Ascending aorta (tissue), 2 donors: ENCODE results near the gene ABCC5. TPM values are rescaled to one million over a fixed set of nuclear protein-coding genes. Genes with fewer than 3 reads are reported as not detected.
"Not testable (repeated sequence)": the region's sequence is repeated elsewhere in the genome, so short reads cannot be mapped to it uniquely, and the experiment has no call there.

ENCODE experiments used
- DNase-seq, 2 donors: peaks; one replicate each; pipeline ENCODE4 v3.0.0-alpha.2; 2019; ENCODE audit warnings: low spot score in 2 of 2
- H3K27ac ChIP-seq, 2 donors: fragments of 200-600 bp; sonication (generic); one replicate each; pipeline ENCODE4 v1.5.1; 2016 to 2017; ENCODE audit warnings: mild to moderate bottlenecking in 1 of 2
- H3K27me3 ChIP-seq: fragments of 200-600 bp; sonication (generic); one replicate; pipeline ENCODE4 v1.5.1; 2017
- H3K36me3 ChIP-seq, 2 donors: fragments of 200-600 bp; sonication (generic); one replicate each; pipeline ENCODE4 v1.5.1; 2016
- H3K4me1 ChIP-seq, 2 donors: fragments of 200-600 bp; sonication (generic); one replicate each; pipeline ENCODE4 v1.5.1; 2016 to 2017; ENCODE audit warnings: mild to moderate bottlenecking in 1 of 2
- H3K4me3 ChIP-seq, 2 donors: fragments of 200-600 bp; sonication (generic); one replicate each; pipeline ENCODE4 v1.5.1; 2016 to 2017; ENCODE audit warnings: mild to moderate bottlenecking in 1 of 2
- H3K9me3 ChIP-seq, 2 donors: fragments of 200-600 bp; sonication (generic); one replicate each; pipeline ENCODE4 v1.5.1; 2016
- intact Hi-C: fragments of 100-400 bp; cut with DNase I; formaldehyde crosslinking; loops from one replicate; pipeline ENCODE4 v1.15.1; 2023
- total RNA-seq: library from RNA; depleted of rRNA; stranded (reverse); fragments of >200 nt; gene quantifications from one replicate; pipeline ENCODE4 v1.1.0, GENCODE V29; 2016
- TF ChIP-seq, protein P1 (sequence below), 3 experiments: fragments of 200-600 bp in 2 of 3; fragments of 450-650 bp in 1 of 3; sonication (generic) in 2 of 3; IDR thresholded peaks; one replicate each; pipeline ENCODE4 v1.5.1; 2016 to 2019; ENCODE audit warnings: antibody characterized with exemption in 3 of 3, mild to moderate bottlenecking in 1 of 3, moderate library complexity in 1 of 3

The ABCC5 gene
- total RNA-seq, 1 donor from 2014 or later = 16.2 TPM

GRCh38 chr3:184039414-184039813 is 21.7 kb upstream of the ABCC5 start:
- DNase-seq = no peak
- H3K27me3 ChIP-seq = no peaks in the 10 kb centered on the region
- no peak overlapping the region for H3K4me3 ChIP-seq
- TF ChIP-seq, protein P1, sequence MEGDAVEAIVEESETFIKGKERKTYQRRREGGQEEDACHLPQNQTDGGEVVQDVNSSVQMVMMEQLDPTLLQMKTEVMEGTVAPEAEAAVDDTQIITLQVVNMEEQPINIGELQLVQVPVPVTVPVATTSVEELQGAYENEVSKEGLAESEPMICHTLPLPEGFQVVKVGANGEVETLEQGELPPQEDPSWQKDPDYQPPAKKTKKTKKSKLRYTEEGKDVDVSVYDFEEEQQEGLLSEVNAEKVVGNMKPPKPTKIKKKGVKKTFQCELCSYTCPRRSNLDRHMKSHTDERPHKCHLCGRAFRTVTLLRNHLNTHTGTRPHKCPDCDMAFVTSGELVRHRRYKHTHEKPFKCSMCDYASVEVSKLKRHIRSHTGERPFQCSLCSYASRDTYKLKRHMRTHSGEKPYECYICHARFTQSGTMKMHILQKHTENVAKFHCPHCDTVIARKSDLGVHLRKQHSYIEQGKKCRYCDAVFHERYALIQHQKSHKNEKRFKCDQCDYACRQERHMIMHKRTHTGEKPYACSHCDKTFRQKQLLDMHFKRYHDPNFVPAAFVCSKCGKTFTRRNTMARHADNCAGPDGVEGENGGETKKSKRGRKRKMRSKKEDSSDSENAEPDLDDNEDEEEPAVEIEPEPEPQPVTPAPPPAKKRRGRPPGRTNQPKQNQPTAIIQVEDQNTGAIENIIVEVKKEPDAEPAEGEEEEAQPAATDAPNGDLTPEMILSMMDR (IDR thresholded peaks at IDR 0.05) = no peak
- no peaks in the 10 kb centered on the region for H3K4me1 ChIP-seq
- H3K9me3 ChIP-seq = no peaks in the 10 kb centered on the region
- H3K36me3 ChIP-seq = no peaks in the 10 kb centered on the region
- intact Hi-C loops = no loop called here
- no peak overlapping the region for H3K27ac ChIP-seq

- H3K27me3 ChIP-seq, H3K27ac ChIP-seq, DNase-seq, H3K4me1 ChIP-seq, H3K4me3 ChIP-seq, H3K36me3 ChIP-seq, intact Hi-C loops, H3K9me3 ChIP-seq: not testable (repeated sequence)
Measured at GRCh38 chr3:184038307-184038706, 20.6 kb upstream of the ABCC5 start.

GRCh38 chr3:184037816-184038215 is 20.1 kb upstream of the ABCC5 start:
- Histone ChIP-seq H3K27ac (no peak overlapping the region), H3K36me3 (no peaks in the 10 kb centered on the region), H3K4me1 (no peaks in the 10 kb centered on the region), H3K4me3 (no peak overlapping the region), H3K9me3 (no peaks in the 10 kb centered on the region), H3K27me3 (no peaks in the 10 kb centered on the region)
- intact Hi-C loops = no loop called here
- DNase-seq = no peak
- TF ChIP-seq, protein P1 (IDR thresholded peaks at IDR 0.05) = no peak

DNA sequence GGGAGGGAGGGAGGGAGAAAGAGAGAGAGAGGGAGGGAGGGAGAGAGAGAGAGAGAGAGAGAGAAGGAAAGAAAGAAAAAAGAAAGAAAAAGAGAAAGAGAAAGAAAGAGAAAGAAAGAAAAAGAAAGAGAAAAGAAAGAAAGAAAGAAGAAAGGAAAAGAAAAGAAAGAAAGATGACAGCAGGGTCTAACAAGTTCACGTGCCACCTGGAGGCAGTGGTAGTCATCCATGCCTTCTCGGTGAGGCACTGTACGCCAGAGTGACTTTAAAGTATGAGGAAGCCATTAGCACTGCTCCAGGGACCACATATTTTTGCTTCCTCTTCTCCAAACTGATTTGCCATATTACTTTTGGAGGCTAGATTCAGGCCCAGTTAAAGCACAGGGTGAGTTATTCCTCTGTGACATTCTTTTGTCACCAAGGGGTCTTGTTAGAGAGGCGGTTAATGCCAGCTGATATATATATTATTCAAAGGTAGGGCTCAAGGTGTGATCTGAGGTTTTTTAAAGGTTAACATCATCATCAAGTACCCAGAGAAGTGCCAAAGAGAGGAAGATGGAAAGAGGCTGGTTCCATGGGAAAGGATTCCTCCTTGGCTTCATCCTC is 13.6 kb upstream of the ABCC5 start, which contains the start of gene HTR3D:
HTR3D (plus strand) TSS at position 556 of the 606 bp plus-strand sequence; CDS start at position 556, 0 bp downstream.
- H3K36me3 ChIP-seq = no peaks in the 10 kb centered on the region
- peak in 1 of 2 donors; percentile 2 for DNase-seq
- intact Hi-C loops = no loop called here
- H3K27ac ChIP-seq = no peak within 1 kb of the TSS
- no peaks in the 10 kb centered on the region for H3K27me3 ChIP-seq
- TF ChIP-seq, protein P1 (IDR thresholded peaks at IDR 0.05) = no peak
- no peak within 1 kb of the TSS for H3K4me3 ChIP-seq
- no peaks in the 10 kb centered on the region for H3K9me3 ChIP-seq
- H3K4me1 ChIP-seq = no peaks in the 10 kb centered on the region

DNA sequence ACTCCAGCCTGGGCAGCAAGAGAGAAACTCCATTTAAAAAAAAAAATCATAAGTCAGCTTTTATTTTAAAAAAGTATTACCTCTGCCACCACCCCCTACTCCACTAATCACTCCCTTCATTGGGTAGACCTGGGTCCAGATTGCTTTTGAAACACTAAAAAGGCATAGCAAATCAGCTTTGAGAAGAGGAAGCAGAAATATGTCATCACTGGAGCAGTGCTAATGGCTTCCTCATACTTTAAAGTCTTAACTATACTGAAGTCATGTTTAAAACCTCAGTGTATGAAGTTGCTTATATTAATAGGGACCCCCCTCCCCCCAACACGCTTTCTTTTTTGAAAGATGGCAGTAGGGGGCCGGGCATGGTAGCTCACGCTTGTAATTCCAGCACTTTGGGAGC is 12.9 kb upstream of the ABCC5 start:
- Histone ChIP-seq H3K27me3 (no peaks in the 10 kb centered on the region), H3K36me3 (no peaks in the 10 kb centered on the region), H3K27ac (no peak overlapping the region), H3K4me1 (no peaks in the 10 kb centered on the region), H3K4me3 (no peak overlapping the region), H3K9me3 (no peaks in the 10 kb centered on the region)
- peak in 1 of 2 donors; percentile 1 for DNase-seq
- intact Hi-C loops = no loop called here
- TF ChIP-seq, protein P1 (IDR thresholded peaks at IDR 0.05) = no peak

GRCh38 chr3:184029443-184029842 is 11.8 kb upstream of the ABCC5 start:
- Histone ChIP-seq H3K27ac (no peak overlapping the region), H3K36me3 (no peaks in the 10 kb centered on the region), H3K4me3 (no peak overlapping the region), H3K27me3 (no peaks in the 10 kb centered on the region), H3K4me1 (no peaks in the 10 kb centered on the region), H3K9me3 (no peaks in the 10 kb centered on the region)
- intact Hi-C loops = no loop called here
- TF ChIP-seq, protein P1 (IDR thresholded peaks at IDR 0.05) = no peak
- peak in 1 of 2 donors; percentile 46 for DNase-seq

- H3K36me3 ChIP-seq, H3K27me3 ChIP-seq, H3K4me3 ChIP-seq, H3K27ac ChIP-seq, H3K4me1 ChIP-seq, H3K9me3 ChIP-seq, intact Hi-C loops: not testable (repeated sequence)
- peak in 1 of 2 donors; percentile 24 for DNase-seq
Measured at GRCh38 chr3:184028275-184028890, 10.7 kb upstream of the ABCC5 start.

DNA sequence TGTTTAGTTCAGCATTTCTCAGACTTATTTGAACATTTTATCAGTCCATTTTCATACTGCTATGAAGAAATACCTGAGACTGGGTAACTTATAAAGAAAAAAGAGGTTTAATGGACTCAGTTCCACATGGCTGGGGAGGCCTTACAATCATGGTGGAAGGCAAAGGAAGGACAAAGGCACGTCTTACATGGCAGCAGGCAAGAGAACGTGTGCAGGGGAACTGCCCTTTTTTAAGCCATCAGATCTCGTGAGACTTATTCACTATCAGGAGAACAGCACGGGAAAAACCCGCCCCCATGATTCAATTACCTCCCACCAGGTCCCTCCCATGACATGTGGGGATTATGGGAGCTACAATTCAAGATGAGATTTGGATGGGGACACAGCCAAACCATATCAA is 7.6 kb upstream of the ABCC5 start:
- H3K4me1 ChIP-seq, H3K27ac ChIP-seq, intact Hi-C loops, H3K36me3 ChIP-seq, H3K9me3 ChIP-seq, H3K4me3 ChIP-seq, H3K27me3 ChIP-seq: not testable (repeated sequence)
- DNase-seq = peak in 1 of 2 donors; percentile 18
